Measurements from ENCODE around the gene SZRD1.

DNA sequence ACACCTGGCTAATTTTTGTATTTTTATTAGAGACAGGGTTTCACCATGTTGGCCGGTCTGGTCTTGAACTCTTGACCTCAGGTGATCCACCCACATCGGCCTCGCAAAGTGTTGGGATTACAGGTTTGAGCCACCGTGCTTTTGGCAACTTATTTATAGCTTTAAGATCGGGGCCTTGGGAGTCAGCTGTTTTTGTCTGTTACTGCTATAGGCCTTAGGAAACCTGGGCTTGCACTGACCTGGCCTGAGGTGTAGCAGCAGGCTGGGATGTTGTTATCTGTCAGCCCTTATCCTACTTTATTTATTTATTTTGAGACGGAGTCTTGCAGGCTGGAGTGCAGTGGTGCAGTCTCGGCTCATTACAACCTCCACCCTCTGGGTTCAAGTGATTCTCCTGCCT lies 11.4 kb downstream of the SZRD1 start:
- no peak for TF ChIP-seq REST (IDR thresholded peaks at IDR 0.05; ENCODE audit: insufficient read depth in 1 of 2, low read depth in 2 of 2, low read length in 2 of 2)
- TF ChIP-seq TAF1 (IDR thresholded peaks at IDR 0.05; ENCODE audit: borderline replicate concordance, insufficient read depth, low read length), result no peak
- TF ChIP-seq POLR2AphosphoS5 (IDR thresholded peaks at IDR 0.05; ENCODE audit: low read depth, low read length), result no peak
